HG02571 (cell line): ENCODE results near the gene ITPKC.

Experiments used
- ATAC-seq: cut with Tn5 transposase; IDR thresholded peaks from one replicate; pipeline ENCODE4 v1.9.1; 2021; ENCODE audit warnings: mild to moderate bottlenecking, moderate library complexity; ENCODE audit not compliant: unreplicated experiment

The ITPKC gene

DNA sequence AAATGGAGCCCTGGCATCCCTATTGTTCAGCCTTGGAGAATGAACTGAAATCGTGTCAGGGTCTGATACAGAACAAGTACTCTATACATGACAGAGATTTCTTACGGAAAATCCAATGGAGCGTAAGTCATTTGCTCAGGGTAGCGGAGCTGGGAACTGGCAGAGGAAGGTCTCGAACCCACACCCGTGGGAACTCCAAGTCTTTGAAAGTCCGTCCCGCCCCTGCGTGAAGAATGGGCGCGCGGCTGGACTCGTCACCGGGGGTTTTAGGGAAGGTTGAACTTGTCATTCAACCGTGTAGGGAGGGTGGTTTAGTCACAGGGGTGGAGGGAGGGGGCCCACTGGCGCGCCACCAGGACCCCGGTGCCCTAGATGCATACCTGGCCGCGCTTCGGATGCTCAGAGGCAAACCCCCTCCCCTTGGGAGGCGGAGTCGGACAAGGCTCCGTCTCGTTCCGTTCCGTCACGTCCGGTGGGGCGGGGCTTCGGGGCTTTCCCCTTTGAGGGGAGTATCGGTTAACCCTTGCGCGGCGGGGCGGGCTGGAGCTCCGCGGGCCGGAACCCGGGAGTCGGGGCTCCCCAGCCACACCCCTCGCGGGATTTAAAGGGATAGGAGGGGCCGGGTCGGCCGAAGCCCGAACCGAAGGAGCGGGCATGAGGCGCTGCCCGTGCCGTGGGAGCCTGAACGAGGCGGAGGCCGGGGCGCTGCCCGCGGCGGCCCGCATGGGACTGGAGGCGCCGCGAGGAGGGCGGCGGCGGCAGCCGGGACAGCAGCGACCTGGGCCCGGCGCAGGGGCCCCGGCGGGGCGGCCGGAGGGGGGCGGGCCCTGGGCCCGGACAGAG lies at the start of gene ITPKC, which contains the start of gene COQ8B:
Gene ITPKC (plus strand): TSS at position 631 of the 843 bp plus-strand sequence. CDS start 24 bp downstream, at position 655.
Gene COQ8B (minus strand): TSS at position 405 of the 843 bp plus-strand sequence. CDS start 2,254 bp downstream, outside the sequence.
- ATAC-seq, result peak; percentile 61

DNA sequence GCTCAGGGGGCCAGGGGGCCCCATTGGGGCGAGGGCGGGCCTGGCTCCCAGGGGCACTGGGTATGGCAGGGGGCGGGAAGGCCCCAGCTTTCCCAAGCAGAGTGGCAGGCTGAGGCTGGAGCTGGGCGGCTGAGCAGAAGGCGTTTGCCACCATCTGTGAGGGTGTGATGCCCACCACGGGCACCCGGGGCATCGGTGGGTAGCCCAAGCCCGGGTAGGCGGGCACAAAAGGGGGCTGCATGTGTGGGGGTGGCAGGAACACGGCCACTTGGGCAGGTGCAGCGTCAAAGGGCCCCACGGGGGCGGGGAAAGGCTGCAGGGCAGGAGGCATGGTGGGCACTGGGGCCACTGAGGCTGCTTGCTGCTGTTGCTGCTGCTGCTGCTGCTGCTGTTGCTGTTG lies 49.3 kb upstream of the ITPKC start:
- ATAC-seq, result no peak

- no peak for ATAC-seq
Observed at GRCh38 chr19:40668991-40669614, 47.8 kb upstream of the ITPKC start.

DNA sequence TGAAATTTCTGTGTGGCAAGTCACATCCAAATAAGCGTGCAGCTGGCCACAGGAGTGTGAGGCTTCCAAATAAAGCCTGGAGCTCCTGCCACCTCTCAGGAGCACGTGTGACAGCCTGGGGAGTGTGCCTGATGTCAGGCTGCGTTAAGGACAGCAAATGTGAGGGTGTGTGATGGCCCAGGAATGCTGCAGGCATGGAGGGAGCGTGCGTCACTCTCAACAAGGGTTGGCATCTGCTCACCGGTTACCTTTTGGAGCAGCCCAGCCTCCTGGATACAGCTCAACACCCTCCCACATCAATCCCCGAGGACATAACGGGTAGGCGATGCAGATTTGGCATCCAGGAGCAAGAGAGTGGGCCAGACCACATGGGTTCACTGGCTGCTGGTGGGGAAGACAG lies 45.5 kb upstream of the ITPKC start:
- ATAC-seq, result no peak

DNA sequence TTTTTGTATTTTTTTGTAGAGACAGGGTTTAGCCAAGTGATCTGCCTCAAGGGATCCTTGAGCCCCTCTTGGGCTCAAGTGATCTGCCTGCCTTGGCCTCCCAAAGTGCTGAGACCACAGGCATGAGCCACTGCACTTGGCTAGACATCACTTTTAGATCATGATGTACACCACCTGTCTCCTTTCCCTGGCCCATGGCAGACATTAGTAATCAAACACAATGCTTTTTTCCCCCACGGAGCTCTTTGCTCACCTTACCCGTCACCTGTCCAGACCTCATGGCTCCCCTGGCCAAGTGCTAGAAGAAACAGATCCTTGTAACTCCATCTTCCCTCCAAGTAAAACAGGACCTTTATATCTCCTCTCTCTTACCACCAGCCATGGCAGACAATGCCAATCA lies 44.9 kb upstream of the ITPKC start:
- no peak for ATAC-seq

GRCh38 chr19:40672573-40673299 lies 44.2 kb upstream of the ITPKC start:
- no peak for ATAC-seq

- no peak for ATAC-seq
Observed at GRCh38 chr19:40673397-40673796, 43.5 kb upstream of the ITPKC start.

DNA sequence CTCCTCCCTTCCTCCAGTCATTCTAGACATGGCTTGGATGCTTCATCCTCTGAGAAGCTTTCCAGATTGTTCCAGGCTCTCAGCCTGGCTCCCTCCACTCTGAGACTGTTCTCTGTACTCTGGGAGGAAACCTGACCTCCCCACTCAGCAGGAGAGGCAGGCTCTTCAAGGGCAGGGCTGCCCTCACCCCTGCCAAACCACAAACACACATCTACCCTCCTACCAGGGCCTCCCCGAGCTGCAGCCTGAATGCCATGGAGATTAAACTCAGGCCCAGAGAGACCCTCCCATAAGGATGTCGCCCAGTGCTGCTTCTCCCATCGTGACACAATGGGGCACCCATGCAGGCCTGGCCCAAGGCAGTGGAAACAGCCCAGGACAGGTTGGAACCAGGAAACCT lies 42.6 kb upstream of the ITPKC start:
- ATAC-seq, result no peak

- no peak for ATAC-seq
Observed at GRCh38 chr19:40677156-40677555, 39.8 kb upstream of the ITPKC start.

DNA sequence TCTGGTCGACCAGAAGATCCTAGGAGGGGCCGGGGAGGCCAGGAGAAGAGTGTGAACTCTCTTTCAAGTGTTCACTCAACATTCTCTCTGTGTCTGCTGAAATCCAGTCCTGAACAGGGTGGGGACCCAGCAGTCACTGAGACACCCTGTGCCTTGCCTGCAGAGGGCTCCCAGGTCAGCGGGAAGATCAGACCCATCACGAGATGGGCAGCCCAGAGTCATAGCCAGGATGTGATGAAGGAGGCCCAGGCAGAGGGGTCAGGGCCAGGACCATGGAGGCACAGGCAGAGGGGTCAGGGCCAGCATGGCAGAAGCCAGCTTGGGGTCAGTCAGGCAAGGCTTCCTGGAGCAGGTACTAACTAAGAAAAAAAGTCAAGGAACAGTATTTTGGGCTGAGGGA lies 35.9 kb upstream of the ITPKC start:
- ATAC-seq, result no peak

GRCh38 chr19:40682431-40682964 lies 34.4 kb upstream of the ITPKC start:
- no peak for ATAC-seq

DNA sequence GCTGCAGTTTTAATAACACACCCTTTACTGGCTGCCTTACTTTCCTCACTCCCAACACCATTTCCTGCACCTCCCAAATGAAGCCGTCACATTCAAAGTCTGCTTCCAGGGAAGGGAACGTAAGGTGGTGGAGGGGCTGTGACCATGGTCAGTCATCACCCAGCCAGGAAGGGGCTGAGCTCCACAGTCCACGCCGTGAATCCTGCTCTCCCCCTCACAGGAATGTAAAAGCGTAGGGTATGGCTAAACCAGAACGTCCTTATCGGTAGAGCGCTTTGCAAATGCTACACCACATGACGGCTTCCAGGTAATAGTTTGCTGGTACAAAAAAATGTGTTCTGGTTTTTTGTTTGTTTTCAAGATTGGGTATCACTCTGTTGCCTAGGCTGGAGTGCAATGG lies 33.5 kb upstream of the ITPKC start:
- ATAC-seq, result no peak

- ATAC-seq, result no peak
Observed at GRCh38 chr19:40684280-40684679, 32.6 kb upstream of the ITPKC start.

GRCh38 chr19:40685016-40685526 lies 31.8 kb upstream of the ITPKC start:
- no peak for ATAC-seq

- no peak for ATAC-seq
Observed at GRCh38 chr19:40685563-40685962, 31.3 kb upstream of the ITPKC start.

DNA sequence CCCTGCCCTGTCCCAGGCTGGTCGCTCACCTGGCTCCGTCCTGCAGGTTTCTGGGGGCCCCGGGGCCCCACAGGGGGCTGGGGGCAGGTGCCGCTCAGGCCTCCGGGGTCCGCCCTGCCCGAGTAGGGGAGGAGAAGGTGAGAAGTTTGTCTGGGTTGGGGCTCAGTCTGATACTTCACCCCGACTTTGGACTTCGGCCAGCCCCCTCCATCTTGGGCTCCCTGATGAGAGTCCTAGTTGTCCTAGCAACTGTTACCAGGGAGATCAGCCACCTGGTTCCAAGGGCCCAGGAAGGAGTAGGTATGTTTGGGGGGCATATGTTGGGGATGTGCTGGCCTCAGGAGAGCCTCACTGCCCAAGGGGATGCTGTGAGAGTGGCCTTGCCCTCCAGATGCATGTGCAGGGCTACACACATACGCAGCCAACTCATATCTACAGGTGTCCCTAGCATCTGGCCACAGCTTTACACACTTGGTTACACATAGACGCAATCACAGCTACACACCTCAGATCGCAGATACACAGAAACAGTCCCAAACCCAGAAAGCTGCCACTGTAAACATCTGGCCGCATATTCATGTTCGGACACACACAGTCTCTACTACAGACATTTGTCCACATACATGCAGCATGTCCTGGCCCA lies 29.9 kb upstream of the ITPKC start:
- no peak for ATAC-seq

- ATAC-seq, result no peak
Observed at GRCh38 chr19:40687525-40688016, 29.3 kb upstream of the ITPKC start.

DNA sequence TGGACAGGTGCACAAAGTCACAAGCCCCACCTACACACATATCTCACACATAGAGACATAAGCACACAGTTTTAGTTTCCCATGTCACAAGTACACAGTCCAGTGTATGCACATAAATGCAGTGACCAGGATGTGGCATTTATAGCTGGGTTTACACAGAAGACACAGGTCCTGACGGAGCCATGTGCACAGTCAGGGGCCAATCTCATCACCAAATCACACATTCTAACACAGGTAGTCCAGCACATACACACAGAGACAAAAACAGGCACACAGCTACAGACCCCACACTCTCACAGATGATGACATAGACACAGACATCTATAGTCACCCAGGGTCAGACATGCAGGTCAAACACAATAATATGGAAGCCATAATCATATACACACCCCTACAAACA lies 28.6 kb upstream of the ITPKC start:
- ATAC-seq, result no peak

GRCh38 chr19:40688987-40689338 lies 27.9 kb upstream of the ITPKC start:
- ATAC-seq, result no peak

DNA sequence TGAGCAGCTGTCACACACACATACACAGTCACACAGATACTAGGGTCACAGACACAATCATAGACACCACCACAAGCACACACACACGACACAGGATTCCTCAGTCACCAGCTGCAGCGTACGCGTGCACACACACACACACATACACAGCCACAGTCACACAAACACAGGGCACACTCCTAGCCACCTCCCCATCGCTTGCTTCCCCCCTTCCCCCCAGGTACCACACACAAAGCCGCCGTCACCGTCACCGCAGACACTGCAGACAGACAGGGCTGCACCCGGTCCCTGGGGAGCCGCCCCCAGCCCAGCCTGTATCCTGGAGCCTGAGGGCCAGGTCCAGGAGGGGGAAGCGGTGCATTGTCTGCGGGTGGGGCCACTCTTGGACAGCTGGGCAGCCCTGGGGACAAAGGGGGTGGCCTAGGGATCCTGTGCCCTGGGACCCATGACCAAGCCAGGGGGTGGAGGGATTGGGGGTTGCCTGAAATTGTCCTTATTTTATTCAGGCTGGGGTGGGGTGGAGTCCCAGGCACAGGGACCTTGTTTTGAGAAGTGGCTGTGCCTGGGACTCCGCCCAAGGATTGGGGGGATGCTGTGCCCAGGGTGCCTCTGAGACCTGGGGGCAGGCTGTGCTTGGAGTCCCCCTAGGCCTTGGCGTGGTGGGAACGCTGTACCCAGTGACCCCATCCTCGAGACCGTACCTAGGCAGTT lies 27.4 kb upstream of the ITPKC start:
- no peak for ATAC-seq
